HTERT RPE-1 (cell line): ENCODE data around the gene EIF4G3.
"Not testable (repeated sequence)": the region's sequence is repeated elsewhere in the genome, so short reads cannot be mapped to it uniquely, and the experiment has no call there.

Experiments
- in situ Hi-C: fragments of 300-500 bp; cut with MboI; formaldehyde crosslinking; loops from 4 replicates; pipeline ENCODE4 v1.14.3; 2020; ENCODE audit warnings: low sequenced_read_pairs

EIF4G3 gene

DNA sequence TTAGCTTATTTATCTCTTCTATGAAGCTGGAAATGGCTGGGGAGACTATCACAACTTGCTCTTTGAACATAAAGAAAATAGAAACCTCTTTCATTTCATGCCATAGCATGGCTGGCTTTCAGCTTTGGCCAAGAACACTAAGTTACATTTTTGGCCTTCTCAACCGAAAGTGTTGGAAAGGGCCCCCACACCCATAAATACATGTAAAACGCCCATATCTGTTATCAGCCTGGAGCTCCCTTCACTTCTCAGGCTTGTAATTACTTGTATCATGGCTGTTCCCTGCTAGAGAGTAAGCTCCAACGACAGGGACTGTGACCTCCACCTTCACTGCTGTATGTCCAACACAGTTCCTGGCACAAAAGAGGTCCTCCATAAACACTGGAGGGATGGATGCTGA lies 12.7 kb upstream of the EIF4G3 start:
- in situ Hi-C loops: no loop called here

- in situ Hi-C loops: no loop called here
These were observed 11.5 kb upstream of the EIF4G3 start for GRCh38 chr1:21188235-21188634.

GRCh38 chr1:21185221-21185731 lies 8.6 kb upstream of the EIF4G3 start:
- in situ Hi-C loops: no loop called here

- in situ Hi-C loops: no loop called here
These were observed 7.6 kb upstream of the EIF4G3 start for GRCh38 chr1:21184276-21184675.

- in situ Hi-C loops: no loop called here
These were observed 5.6 kb upstream of the EIF4G3 start for GRCh38 chr1:21182181-21182731.

DNA sequence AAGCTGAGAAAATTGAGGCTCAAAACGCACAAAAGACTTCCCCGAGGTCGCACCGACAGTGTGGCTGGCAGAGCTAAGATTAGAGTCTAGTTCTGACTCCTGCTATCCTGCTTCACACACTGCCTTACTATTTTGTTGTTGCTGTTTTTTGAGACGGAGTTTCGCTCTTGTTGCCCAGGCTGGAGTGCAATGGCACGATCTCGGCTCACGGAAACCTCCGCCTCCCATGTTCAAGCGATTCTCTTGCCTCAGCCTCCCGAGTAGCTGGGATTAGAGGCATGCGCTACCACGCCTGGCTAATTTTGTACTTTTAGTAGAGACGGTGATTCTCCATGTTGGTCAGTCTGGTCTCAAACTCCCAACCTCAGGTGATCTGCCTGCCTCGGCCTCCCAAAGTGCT lies 1.6 kb upstream of the EIF4G3 start:
- in situ Hi-C loops: not testable (repeated sequence)

GRCh38 chr1:21175670-21176581 lies 771 bp downstream of the EIF4G3 start:
- in situ Hi-C loops: no loop called here

- in situ Hi-C loops: no loop called here
These were observed 1.4 kb downstream of the EIF4G3 start for GRCh38 chr1:21175324-21175669.

GRCh38 chr1:21174654-21175323 lies 1.9 kb downstream of the EIF4G3 start:
- in situ Hi-C loops: no loop called here

DNA sequence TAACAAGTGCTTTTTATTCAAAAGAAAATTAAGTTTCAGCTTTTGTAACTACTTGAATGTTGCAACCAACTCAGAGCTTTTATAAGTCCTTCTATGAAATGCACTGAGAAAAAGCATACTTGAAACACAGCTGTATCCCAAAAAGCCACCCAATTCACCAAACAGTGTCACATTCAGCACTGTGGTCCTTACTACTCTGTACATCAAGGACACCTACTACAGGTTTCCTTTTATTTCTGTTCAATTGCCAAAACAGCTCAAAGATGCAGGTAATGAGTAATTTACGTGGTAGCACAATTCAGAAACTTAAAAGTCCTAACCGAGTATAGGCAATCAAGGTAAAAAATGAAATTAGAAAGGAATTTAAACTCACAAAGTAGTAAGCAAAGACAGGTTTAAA lies 2.5 kb downstream of the EIF4G3 start:
- in situ Hi-C loops: no loop called here

- in situ Hi-C loops: not testable (repeated sequence)
These were observed 3.6 kb downstream of the EIF4G3 start for GRCh38 chr1:21173096-21173495.

- in situ Hi-C loops: not testable (repeated sequence)
These were observed 5.9 kb downstream of the EIF4G3 start for GRCh38 chr1:21170837-21171236.

DNA sequence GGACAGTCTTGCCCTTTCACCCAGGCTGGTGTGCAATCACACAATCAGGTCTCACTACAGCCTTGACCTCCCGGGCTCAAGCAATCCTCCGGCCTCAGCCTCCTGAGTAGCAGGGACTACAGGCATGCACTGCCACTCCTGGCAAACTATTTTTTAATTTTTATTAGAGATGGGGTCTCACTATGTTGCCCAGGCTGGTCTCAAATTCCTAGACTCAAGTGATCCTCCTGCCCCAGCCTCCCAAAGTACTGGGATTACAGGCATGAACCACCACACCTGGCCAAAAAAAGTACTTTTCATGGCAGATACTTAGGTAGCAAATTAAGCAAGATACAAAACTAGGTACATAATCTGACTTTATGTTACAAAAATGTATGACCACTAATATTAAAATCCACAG lies 8.3 kb downstream of the EIF4G3 start:
- in situ Hi-C loops: no loop called here

DNA sequence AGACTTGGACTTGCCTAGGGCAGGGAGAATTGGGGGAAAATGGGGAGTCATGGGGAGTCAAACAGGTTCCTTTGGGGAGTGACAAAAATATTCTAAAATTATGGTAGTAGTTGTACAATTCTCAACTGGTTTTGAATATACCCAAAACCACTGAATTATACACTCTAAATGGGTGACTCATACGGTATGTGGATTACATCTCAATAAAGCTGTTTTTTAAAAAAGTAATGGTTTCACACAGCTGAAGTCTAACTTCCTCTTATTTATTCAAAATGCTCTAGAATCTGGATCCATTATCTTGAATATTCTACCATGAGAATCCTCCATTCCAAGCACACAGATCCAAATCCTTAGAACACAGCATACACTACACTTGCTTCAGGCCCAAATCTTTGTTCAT lies 11.1 kb downstream of the EIF4G3 start:
- in situ Hi-C loops: no loop called here

DNA sequence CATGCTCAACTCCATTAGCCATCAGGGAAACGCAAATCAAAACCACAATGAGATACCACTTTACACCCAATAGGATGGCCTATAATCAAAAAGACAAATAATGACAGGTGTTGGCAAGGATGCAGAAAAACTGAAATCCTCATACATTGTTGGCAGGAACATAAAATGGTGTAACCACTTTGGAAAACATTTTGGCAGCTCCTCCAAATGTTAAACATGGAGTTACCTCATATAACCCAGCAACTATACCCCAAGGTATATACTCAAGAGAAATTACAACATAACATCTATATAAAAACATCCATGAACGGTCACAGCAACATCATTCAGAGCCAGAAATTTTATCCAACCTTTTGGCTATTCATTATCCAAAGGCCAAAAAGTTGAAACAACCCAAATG lies 11.6 kb downstream of the EIF4G3 start:
- in situ Hi-C loops: no loop called here

GRCh38 chr1:21164266-21164665 lies 12.4 kb downstream of the EIF4G3 start:
- in situ Hi-C loops: no loop called here

DNA sequence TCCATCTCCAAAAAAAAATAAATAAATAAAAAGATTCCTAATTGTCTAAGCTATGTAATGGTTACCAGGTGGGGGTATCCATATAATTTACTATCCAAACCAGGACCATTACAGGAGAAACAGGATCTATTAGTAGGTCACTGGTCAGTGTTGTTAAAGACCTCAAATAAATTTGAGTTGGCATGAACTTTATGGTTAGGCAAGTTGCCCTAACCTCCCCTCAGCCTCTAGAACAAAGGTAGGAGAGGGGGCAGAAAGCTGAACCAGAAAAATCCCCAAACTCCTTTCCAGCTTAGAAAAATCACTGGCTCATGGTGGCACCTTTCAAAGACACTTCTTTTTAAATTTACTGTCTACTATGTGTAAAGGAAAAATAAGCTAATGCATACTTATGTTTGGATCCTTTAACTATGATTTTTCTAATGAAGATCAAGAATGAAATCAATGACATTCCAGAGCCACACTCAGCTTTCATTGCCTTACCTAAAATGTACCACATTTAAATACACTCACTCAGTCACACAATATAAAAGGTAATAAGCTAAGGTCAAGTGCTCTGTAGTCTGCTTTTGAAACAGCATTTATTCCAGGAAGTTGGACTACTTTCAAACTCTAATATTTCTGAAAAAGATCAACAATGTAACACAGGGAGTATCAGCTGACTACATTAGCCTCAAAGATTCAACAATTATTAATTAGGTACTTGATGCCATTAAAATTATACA lies 13.8 kb downstream of the EIF4G3 start:
- in situ Hi-C loops: no loop called here

DNA sequence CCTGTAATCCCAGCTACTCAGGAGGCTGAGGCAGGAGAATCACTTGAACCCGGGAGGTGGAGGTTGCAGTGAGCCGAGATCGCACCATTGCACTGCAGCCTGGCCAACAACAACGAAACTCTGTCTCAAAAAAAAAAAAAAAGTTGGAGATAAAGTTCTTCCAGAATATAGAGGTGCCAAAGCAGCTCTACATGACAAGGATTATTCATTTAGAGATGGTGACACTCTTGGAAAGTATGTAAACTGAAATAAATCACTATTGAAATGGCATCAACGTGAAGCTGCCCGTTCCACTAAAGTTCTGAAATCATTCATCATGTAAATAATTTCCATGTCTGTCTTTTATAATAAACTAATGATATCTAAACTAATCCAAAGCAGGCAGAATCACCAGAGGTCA lies 14.9 kb downstream of the EIF4G3 start:
- in situ Hi-C loops: no loop called here

DNA sequence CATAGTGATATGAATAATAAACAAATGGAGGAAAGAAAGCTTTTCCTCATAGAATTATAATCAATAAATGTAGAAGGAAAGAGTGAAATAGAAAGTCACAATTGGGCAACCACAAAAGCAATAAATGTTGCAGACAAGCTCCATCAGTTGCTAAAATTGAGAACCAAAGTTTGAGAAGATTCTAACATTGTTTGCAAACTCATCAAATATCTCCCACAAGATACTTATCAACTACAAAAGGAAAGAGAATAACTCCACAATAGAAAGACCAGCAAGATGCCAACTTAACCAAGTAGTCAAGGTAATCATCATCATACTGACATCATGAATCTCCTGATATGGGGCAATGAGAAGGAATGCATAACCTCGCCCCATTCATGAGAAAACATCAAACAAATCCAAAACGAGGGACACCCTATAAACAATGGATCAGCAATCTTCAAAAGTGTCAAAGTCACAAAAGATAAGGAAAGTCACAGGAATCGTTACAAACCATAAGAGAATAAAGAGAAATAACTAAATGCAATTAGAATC lies 16.4 kb downstream of the EIF4G3 start:
- in situ Hi-C loops: no loop called here

GRCh38 chr1:21157868-21158267 lies 18.8 kb downstream of the EIF4G3 start:
- in situ Hi-C loops: no loop called here

DNA sequence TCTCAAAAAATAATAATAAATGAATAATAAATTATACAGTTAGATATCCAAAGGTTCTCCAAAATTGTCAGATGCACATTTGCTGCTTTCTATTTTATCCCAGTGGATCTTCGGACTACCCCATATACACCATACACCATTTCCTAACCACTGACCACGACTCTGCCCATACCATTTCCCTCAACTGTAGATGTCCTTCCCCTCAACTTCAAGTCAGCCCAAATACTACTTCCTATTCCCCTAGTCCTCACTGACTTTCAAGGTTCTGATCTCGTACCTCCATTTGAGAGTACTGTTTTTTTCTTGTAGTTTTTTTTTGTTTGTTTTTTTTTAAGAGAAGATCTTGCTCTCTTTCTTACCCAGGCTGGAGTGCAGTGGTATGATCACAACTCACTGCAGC lies 19.6 kb downstream of the EIF4G3 start:
- in situ Hi-C loops: no loop called here
